Measurements from ENCODE around the gene FOXF2.

Gene FOXF2

DNA sequence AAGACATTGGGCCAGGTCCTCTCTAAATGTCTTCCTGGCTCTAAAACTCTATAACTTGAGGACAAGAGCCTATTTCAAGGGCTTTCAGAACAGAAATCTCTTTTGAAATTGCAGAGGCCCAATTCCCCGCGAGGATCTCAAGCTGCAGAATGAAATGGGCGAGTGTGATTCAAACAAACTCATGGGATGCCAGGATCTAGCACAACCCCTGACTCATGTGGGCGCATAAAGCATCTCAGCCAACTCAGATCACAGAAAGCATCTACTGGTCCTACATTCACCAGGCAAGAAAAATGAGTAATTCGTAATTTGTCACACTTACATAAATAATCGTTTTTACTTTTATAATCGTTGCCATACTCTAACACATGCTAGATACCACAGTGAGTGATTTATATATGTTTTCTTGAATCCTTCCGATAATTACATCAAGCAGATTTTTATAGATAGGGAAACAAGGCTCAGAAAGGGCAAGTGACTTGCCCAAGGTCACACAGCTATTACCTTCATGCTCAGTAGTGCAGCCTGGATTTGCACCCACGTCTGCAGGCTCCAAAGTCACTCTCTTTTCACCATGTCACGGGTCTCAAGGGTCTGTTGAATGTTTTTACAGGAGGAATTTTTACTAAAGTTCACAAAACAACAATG lies 26.2 kb downstream of the FOXF2 start:
- DNase-seq, result no peak

GRCh38 chr6:1416191-1416760 lies 26.9 kb downstream of the FOXF2 start:
- no peak for DNase-seq

DNA sequence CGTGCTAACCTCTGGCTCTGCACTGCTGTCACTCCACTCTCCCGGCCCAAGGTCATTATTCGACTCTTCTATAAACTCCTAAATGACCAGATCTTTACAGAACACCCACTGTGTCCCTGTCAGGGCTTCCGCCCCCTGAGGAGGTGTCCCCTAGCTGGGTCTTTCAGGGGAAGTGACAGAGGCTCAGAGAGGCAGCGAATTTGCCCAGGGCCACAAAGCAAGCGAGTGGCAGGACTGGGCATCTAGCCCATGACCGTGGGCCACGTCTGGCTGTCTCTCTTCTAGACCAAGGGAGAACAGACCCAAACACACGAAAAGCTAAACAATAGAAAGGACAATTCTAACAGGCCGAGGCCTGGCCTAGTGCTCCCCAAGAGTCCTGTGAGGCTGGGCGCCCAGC lies 27.4 kb downstream of the FOXF2 start:
- DNase-seq, result no peak

DNA sequence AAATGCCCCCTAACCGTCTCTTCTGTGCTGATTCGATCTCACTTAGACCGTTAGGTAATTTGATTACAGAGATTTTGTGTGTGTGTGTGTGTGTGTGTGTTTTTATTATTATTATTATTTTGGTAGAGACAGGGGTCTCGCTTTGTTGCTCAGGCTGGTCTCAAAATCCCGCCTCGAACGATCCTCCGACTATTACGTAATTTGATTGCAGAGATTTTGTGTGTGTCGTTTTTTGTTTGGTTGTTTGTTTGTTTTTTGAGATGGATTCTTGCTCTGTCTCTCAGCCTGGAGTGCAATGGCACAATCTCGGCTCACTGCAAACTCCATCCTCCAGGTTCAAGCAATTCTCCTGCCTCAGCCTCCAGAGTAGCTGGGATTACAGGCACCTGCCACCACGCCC lies 28.3 kb downstream of the FOXF2 start:
- no peak for DNase-seq

DNA sequence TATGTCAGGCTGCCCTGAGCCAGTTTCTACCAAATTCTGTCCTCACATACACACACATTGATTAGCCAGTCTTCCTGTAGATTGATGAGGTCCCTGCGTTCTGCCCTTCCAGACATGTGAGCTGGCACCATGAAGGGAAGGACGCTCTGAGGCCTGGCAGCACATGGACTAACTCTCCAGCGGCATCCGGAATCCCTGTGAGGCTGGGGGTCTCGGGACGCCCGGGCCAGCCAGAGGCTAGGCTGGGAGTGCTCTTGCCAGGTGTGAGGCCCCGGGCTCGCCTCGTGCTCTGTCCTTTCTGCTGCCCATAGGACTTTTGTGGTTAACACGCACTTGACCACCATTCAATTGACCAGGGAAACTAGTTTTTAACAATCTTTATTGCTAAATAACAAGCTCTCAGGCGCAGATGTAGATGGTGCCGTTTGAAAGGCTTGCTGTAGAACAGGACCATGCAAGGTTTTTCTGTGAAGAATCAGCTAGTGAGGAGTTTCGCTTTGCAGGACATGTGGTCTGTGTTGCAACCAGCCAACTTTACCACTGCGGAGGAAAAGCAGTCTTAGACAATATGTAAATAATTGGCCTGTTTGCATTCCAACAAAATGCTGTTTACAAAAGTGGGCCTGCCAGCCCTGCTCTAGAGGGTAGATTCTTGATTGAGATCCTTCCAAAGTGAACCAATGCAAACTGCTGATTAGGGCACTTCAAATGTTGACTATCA lies 29.3 kb downstream of the FOXF2 start:
- DNase-seq, result no peak

DNA sequence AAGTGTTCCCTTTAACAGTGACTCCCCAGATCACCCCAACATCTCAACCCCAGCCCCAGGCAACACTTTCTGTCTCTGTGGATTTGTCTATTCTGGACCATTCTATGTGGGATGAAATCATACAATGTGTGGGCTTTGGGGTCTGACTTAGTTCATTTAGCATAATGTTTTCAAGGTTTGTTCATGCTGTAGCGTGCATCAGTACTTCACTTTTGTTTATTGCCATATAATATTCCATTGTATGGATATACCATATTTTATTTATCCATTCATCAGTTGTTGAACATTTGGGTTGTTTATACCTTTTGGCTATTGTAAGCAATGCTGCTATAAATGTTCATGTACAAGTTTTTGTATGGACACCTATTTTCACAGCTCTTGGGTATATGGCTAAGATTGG lies 31.0 kb downstream of the FOXF2 start:
- no peak for DNase-seq

DNA sequence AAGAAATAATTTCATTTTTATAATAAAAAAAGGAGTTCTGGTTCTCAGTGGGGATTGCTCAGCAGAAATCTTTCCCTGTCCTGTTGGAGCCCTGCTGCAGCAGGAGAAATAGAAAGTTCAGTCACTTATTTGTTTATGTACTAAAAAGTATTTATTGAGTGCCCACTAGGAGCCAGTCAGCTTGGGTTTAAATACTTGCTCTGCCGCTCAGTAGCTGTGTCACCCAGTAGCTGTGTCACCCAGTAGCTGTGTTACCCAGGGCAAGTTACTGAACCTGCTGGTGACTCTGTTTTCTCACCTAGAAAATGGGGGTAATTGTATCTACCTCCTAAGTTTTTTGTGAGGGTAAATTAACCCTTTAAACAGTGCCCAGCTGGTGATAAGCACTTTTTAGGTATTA lies 32.9 kb downstream of the FOXF2 start:
- no peak for DNase-seq

DNA sequence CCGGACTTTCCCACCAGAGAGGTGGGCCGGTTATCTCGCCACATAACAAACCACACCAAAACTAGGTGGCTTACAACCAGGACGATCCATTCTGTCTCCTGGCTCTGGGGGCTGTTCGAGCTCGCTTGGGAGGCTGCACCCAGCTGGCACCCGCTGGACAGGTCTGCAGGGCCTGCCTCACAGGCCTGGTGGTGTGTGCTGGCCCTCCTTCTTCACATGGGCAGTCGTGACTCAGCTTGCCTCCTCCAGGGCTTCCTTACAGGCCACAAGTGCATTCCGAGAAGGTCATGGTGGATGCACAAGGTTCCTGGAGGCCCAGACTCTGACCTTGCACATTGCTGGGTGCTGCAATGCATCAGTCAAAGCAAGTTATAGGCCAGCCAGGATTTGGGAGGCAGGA lies 34.2 kb downstream of the FOXF2 start:
- DNase-seq, result no peak

GRCh38 chr6:1424306-1424927 lies 35.0 kb downstream of the FOXF2 start:
- DNase-seq, result no peak

GRCh38 chr6:1426416-1426815 lies 37.0 kb downstream of the FOXF2 start:
- DNase-seq, result no peak

- no peak for DNase-seq
Observed at GRCh38 chr6:1435806-1436205, 46.4 kb downstream of the FOXF2 start.

DNA sequence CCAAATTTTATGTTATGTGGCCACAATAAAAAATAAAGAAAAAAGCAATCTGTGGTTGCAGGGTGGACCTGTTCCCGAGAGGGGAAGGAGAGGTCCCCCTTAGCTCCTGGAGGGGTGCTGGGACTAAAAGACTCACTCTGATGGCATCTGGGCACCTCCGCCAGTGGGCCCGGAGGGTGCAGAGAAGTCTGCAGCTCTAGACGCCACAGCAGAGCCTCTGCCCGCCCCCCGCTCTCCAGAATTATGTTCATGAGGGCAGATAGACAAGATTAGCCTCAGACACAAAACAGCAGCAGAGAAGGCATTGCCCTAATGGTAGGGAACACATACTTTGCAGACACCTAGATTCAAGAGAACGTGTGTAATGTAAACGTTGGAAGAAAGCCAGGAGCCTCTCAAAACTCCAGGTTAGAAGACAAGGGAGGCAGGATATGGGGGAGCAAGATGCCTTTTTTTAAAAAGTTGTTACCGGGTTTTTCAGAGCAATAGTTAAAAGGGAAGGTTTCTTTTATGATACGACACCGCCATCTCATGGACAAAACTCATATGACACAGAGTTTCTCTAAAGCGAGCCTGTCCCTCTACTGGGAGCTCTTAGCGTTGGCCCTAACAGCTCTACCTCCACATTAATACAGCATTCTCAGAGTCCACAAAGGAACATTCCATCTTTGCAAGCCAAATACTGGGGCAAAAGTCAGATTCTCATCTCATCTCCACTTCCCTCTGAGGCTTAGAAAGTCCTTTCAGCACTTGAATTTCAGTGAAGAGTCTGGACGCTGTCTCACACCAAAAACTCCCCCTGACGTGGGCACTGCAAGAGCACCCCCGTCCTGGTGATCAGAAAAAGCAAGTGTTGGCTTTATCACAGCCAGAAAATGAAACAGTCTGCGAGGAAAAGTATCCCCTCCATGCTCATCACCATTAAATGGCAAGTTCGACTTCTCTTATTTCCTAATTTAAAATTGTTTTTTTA lies 47.2 kb downstream of the FOXF2 start:
- DNase-seq, result peak; percentile 25

- DNase-seq, result no peak
Observed at GRCh38 chr6:1437553-1438406, 48.4 kb downstream of the FOXF2 start.

DNA sequence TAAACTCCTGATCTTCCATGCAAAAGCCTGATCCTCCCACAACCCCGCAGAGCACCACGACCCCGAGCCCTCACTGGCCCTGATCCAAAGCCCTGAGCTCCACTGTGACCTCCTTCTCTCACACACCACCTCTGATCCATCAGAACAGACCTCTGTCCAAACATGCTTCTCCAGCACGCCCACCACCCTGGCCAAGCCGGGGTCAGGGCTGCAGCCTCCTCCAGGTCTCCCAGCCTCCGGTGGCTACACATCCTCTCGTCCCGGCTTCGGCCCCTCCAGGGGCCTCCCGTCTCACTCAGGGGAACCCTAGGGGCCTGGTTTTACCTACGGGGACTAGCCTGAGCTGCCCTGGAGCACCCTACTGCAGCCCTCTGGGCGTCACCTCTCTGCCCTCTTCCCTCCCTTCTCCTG lies 49.1 kb downstream of the FOXF2 start:
- DNase-seq, result no peak

- DNase-seq, result no peak
Observed at GRCh38 chr6:1439349-1439748, 50.0 kb downstream of the FOXF2 start.

DNA sequence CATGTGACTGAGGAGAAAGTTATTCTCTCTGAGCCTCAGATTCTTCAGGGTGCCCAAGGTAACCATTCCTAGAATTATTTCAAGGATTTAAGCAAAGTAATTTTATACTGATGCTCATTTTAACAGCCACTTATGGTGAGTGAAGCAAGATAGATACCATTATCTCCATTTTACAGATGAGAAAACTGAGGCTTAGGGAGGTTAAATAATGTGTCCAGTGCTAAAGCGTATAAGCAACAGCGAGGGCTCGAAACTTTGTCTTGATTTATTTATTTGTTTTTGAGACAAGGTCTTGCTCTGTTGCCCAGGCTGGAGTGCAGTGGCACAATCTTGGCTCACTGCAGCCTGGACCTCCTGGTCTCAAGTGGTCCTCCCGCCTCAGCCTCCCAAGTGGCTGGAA lies 53.6 kb downstream of the FOXF2 start:
- no peak for DNase-seq
